K562 (cell line): ENCODE data around the gene WWOX. TPM values are rescaled to one million over a fixed set of nuclear protein-coding genes. Genes with fewer than 3 reads are reported as not detected.
A peak's percentile ranks its signal among the peaks of the same experiment; 100 is the strongest.

ENCODE experiments used
- ATAC-seq: fragments of 200-7000 bp; cut with Tn5 transposase; 3 replicates; pipeline ENCODE4 v1.9.1; 2020; ENCODE audit warnings: moderate library complexity
- BruUV-seq: library from RNA; stranded (reverse); fragments of 400-500 nt; replicated peaks from 2 replicates; lab custom pipeline; 2021; lab: Mats Ljungman, UMichigan
- CTCF ChIA-PET: fragments of 300-600 bp; formaldehyde crosslinking; extraction: SDS; loops from one replicate; lab custom pipeline; 2021; ENCODE audit warnings: low intra/inter-chr PET ratio; lab: Yijun Ruan, JAX
- POLR2A ChIA-PET: fragments of 300-600, 350-650 bp; sonication (Branson Sonifier 250); formaldehyde crosslinking; extraction: SDS; loops from one replicate; lab custom pipeline; 2021; ENCODE audit warnings: antibody characterized with exemption, inconsistent platforms; lab: Yijun Ruan, JAX
- DNase-seq, 4 experiments: peaks; one replicate each; pipeline versions ENCODE4 v3.0.0 to v3.0.0-alpha.2; 2011 to 2018; ENCODE audit warnings: low spot score in 3 of 4, mixed read lengths in 3 of 4; ENCODE audit errors: extremely low read depth in 1 of 4
- FAIRE-seq: peaks from 2 replicates; lab custom pipeline; 2011; peaks lifted over from hg19 to GRCh38; lab: Jason Lieb, UNC
- H2AFZ ChIP-seq: 2 replicates; pipeline ENCODE4 v1.6.0; 2011; ENCODE audit warnings: low read depth, low read length, control low read depth, inconsistent platforms
- H3K27ac ChIP-seq: fragments of 200-600 bp; 3 replicates; pipeline ENCODE4 v1.8.0; 2011; ENCODE audit warnings: low read depth, mild to moderate bottlenecking, control low read depth, inconsistent platforms, low read length, moderate library complexity, mixed read lengths; ENCODE audit errors: extremely low read depth
- H3K27me3 ChIP-seq, 2 experiments: fragments of 300-600 bp in 1 of 2; 2 replicates in 1 of 2; 3 replicates in 1 of 2; pipeline versions ENCODE4 v1.6.0 to v1.8.0; 2011; ENCODE audit warnings: inconsistent platforms in 2 of 2, low read length in 2 of 2, mild to moderate bottlenecking in 1 of 2, mixed read lengths in 1 of 2, moderate library complexity in 1 of 2; ENCODE audit not compliant: control insufficient read depth in 2 of 2, insufficient read depth in 2 of 2
- H3K36me3 ChIP-seq: fragments of 300-600 bp; 3 replicates; pipeline ENCODE4 v1.8.0; 2011; ENCODE audit warnings: mild to moderate bottlenecking, low read length, inconsistent platforms; ENCODE audit not compliant: control insufficient read depth, insufficient read depth
- H3K4me1 ChIP-seq, 2 experiments: fragments of 200-600 bp in 1 of 2; replicated peaks in 1 of 2; 2 replicates in 1 of 2; 3 replicates in 1 of 2; pipeline versions ENCODE4 v1.5.1 to v1.8.0; 2011; ENCODE audit warnings: inconsistent platforms in 2 of 2, low read length in 2 of 2, mild to moderate bottlenecking in 1 of 2, mixed read lengths in 1 of 2, moderate library complexity in 1 of 2; ENCODE audit not compliant: control insufficient read depth in 2 of 2, insufficient read depth in 2 of 2
- H3K4me2 ChIP-seq: 2 replicates; pipeline ENCODE4 v1.6.1; 2011; ENCODE audit warnings: low read length, control low read depth, inconsistent platforms, mixed read lengths; ENCODE audit not compliant: insufficient read depth
- H3K4me3 ChIP-seq: fragments of 200-600 bp; sonication (generic), shearing (Covaris generic); 2 replicates; pipeline ENCODE4 v1.5.1; 2016; ENCODE audit warnings: control low read depth, inconsistent platforms
- H3K79me2 ChIP-seq: fragments of 200-600 bp; 3 replicates; pipeline ENCODE4 v1.8.0; 2011; ENCODE audit warnings: low read length, inconsistent platforms; ENCODE audit not compliant: control insufficient read depth, insufficient read depth
- H3K9ac ChIP-seq, 2 experiments: 2 replicates each; pipeline versions ENCODE4 v1.6.0 to v1.6.1; 2011; ENCODE audit warnings: low read depth in 2 of 2, low read length in 2 of 2, control low read depth in 1 of 2, inconsistent platforms in 1 of 2, mild to moderate bottlenecking in 1 of 2, mixed read lengths in 1 of 2; ENCODE audit not compliant: insufficient read depth in 1 of 2
- H3K9me1 ChIP-seq: one replicate; pipeline ENCODE4 v1.6.0; 2011; ENCODE audit warnings: inconsistent platforms, mild to moderate bottlenecking, low read length, moderate library complexity; ENCODE audit not compliant: control insufficient read depth, insufficient read depth
- H3K9me3 ChIP-seq: replicated peaks from 2 replicates; pipeline ENCODE4 v1.5.1; 2011; ENCODE audit warnings: low read depth, low read length, inconsistent platforms; ENCODE audit not compliant: control insufficient read depth, insufficient read depth
- H4K20me1 ChIP-seq: replicated peaks from 2 replicates; pipeline ENCODE4 v1.6.1; 2011; ENCODE audit warnings: low read length, inconsistent platforms, mixed read lengths; ENCODE audit not compliant: control insufficient read depth, insufficient read depth
- CTCF ChIP-seq, 3 experiments: IDR thresholded peaks in 2 of 3; conservative IDR thresholded peaks in 1 of 3; 2 replicates each; pipeline ENCODE4 v1.5.1; 2011 to 2012; ENCODE audit warnings: low read length in 3 of 3, mild to moderate bottlenecking in 3 of 3, control low read depth in 2 of 3, improper control_type of control experiment in 1 of 3, inconsistent platforms in 1 of 3, low read depth in 1 of 3, mixed read lengths in 1 of 3, moderate library complexity in 1 of 3; ENCODE audit not compliant: insufficient read depth in 2 of 3
- DEAF1 ChIP-seq: fragments of 450-650 bp; formaldehyde crosslinking; IDR thresholded peaks from 2 replicates; pipeline ENCODE4 v1.4.0; 2020; ENCODE audit warnings: mild to moderate bottlenecking, moderate library complexity
- GTF2F1 ChIP-seq: IDR thresholded peaks from 2 replicates; pipeline ENCODE4 v1.6.1; 2011; ENCODE audit warnings: low read depth, low read length, improper control_type of control experiment
- HSF4 ChIP-seq: fragments of 250-450 bp; sonication (Bioruptor Pico); IDR thresholded peaks from 2 replicates; pipeline ENCODE4 v2.1.2; 2022; ENCODE audit warnings: mild to moderate bottlenecking, moderate library complexity, borderline replicate concordance
- KHSRP ChIP-seq: fragments of 450-650 bp; IDR thresholded peaks from 2 replicates; pipeline ENCODE4 v1.6.1; 2017
- MEF2A ChIP-seq: IDR thresholded peaks from 2 replicates; pipeline ENCODE4 v1.6.1; 2011; ENCODE audit warnings: low read depth, mild to moderate bottlenecking, low read length, moderate library complexity; ENCODE audit not compliant: control insufficient read depth
- MXI1 ChIP-seq: IDR thresholded peaks from 2 replicates; pipeline ENCODE4 v1.6.1; 2011; ENCODE audit warnings: low read depth, mild to moderate bottlenecking, improper control_type of control experiment, low read length
- NFATC3 ChIP-seq: fragments of 450-650 bp; IDR thresholded peaks from 2 replicates; pipeline ENCODE4 v1.6.1; 2017; ENCODE audit warnings: mild to moderate bottlenecking
- NFIC ChIP-seq: fragments of 450-650 bp; IDR thresholded peaks from 2 replicates; pipeline ENCODE4 v1.6.1; 2017; ENCODE audit warnings: mild to moderate bottlenecking, inconsistent platforms
- RAD21 ChIP-seq, 2 experiments: fragments of 250-450 bp in 1 of 2; fragments of 450-650 bp in 1 of 2; sonication (Bioruptor Pico) in 1 of 2; formaldehyde crosslinking in 1 of 2; IDR thresholded peaks in 1 of 2; conservative IDR thresholded peaks in 1 of 2; 2 replicates each; pipeline versions ENCODE4 v1.4.0 to v1.8.0; 2020 to 2022; ENCODE audit warnings: mild to moderate bottlenecking in 2 of 2, moderate library complexity in 1 of 2
- SAFB2 ChIP-seq: fragments of 200-400 bp; formaldehyde crosslinking; IDR thresholded peaks from 2 replicates; pipeline ENCODE4 v1.6.1; 2018; ENCODE audit warnings: borderline replicate concordance, low read length, low read depth, moderate library complexity; ENCODE audit not compliant: severe bottlenecking
- TBL1XR1 ChIP-seq, 2 experiments: IDR thresholded peaks; 2 replicates each; pipeline ENCODE4 v1.6.1; 2012; ENCODE audit warnings: improper control_type of control experiment in 2 of 2, low read length in 2 of 2, mild to moderate bottlenecking in 1 of 2
- TOE1 ChIP-seq, 2 experiments: fragments of 450-650 bp in 1 of 2; sonication (generic) in 1 of 2; formaldehyde crosslinking in 1 of 2; IDR thresholded peaks; 2 replicates each; pipeline versions ENCODE4 v1.7.1 to v1.8.0; 2016 to 2022; ENCODE audit warnings: borderline replicate concordance in 2 of 2, mild to moderate bottlenecking in 2 of 2, antibody characterized with exemption in 1 of 2, inconsistent platforms in 1 of 2, low read depth in 1 of 2, missing genetic modification reagents in 1 of 2, moderate library complexity in 1 of 2
- ZC3H8 ChIP-seq: fragments of 450-650 bp; IDR thresholded peaks from 2 replicates; pipeline ENCODE4 v1.6.1; 2017
- ZNF639 ChIP-seq, 2 experiments: fragments of 200-800 bp in 1 of 2; sonication (Bioruptor generic) in 1 of 2; sonication (generic) in 1 of 2; formaldehyde crosslinking in 1 of 2; IDR thresholded peaks in 1 of 2; conservative IDR thresholded peaks in 1 of 2; 2 replicates each; pipeline versions ENCODE4 v1.5.0 to v1.6.1; 2016 to 2020; ENCODE audit warnings: missing compliant biosample characterization in 1 of 2, missing genetic modification characterization in 1 of 2, missing genetic modification reagents in 1 of 2
- WGBS: fragments of 100-300 bp; shearing (Covaris generic); methylation state at CpG from one replicate; pipeline ENCODE4 v1.1.6; 2016; ENCODE audit warnings: low coverage, mixed read lengths; ENCODE audit not compliant: insufficient coverage; ENCODE audit errors: missing lambda C conversion rate; 5-methylcytosine and 5-hydroxymethylcytosine counted together
- in situ Hi-C: fragments of 300-500 bp; cut with MboI; formaldehyde crosslinking; loops from 4 replicates; pipeline ENCODE4 v1.15.0; 2018; ENCODE audit warnings: inconsistent platforms, mixed read lengths
- intact Hi-C: fragments of 100-400 bp; cut with micrococcal nuclease; formaldehyde crosslinking; loops from 2 replicates; pipeline ENCODE4 v1.14.2; 2022
- polyA plus RNA-seq, 8 experiments: library from polyadenylated mRNA; depleted of rRNA in 4 of 8; stranded (reverse) in 5 of 8; unstranded in 3 of 8; fragments of >200 nt; fragmentation: Nextera tagmentation in 2 of 8; fragmentation: Illumina TruSeq in 1 of 8; extraction: Ambion mirVana in 2 of 8; extraction: Trizol in 1 of 8; gene quantifications; 2 replicates each; pipeline versions ENCODE4 v1.2.1 to v1.2.3, GENCODE V29; 2011 to 2014; ENCODE audit warnings: inconsistent platforms in 1 of 8, missing spikeins in 1 of 8
- total RNA-seq, 7 experiments: library from RNA; depleted of rRNA in 6 of 7; stranded (reverse); fragments of >200 nt in 6 of 7; fragmentation: Illumina TruSeq in 2 of 7; extraction: Trizol in 2 of 7; gene quantifications; 2 replicates each; pipeline versions ENCODE4 v1.2.1 to v1.2.3, GENCODE V29; 2011 to 2021; ENCODE audit warnings: low replicate concordance in 1 of 7

Gene WWOX
- total and polyA plus RNA-seq, 9 of the 15 experiments (the other 6 are each of a cell fraction or from before 2014, with no cell fraction given) = 1.6 to 22.7 (median 8.1) TPM

GRCh38 chr16:78988361-78988969, 889.0 kb downstream of the WWOX start:
- Histone ChIP-seq H3K9me1 (no peaks in the 10 kb centered on the region), H3K9ac (no peak overlapping the region), H3K79me2 (no peaks in the 10 kb centered on the region), H3K36me3 (no peaks in the 10 kb centered on the region), H3K4me2 (no peak overlapping the region), H4K20me1 (peaks cover 7% of the 10 kb centered on the region), H2AFZ (no peak overlapping the region), H3K4me3 (no peak overlapping the region), H3K9me3 (no peaks in the 10 kb centered on the region), H3K27ac (no peak overlapping the region), H3K4me1 (peaks cover 0 to 5% of the 10 kb centered on the region in 2 experiments; a peak in 3 of 5 replicates), H3K27me3 (peaks cover 22 to 32% of the 10 kb centered on the region in 2 experiments)
- TF ChIP-seq TOE1 (IDR thresholded peaks at IDR 0.05; ENCODE audit: borderline replicate concordance) (no peak), TOE1 (CRISPR knock-in tag; IDR thresholded peaks at IDR 0.05; ENCODE audit: borderline replicate concordance, low read depth) (no peak), ZNF639 (CRISPR knock-in tag; conservative IDR thresholded peaks at IDR 0.05 in 1 of 2, IDR thresholded peaks at IDR 0.05 in 1 of 2) (no peak), TBL1XR1 (IDR thresholded peaks at IDR 0.05; ENCODE audit: low read length in 2 of 2) (no peak), KHSRP (no peak), NFIC (no peak), ZC3H8 (no peak), NFATC3 (no peak), MXI1 (no peak), CTCF (IDR thresholded peaks at IDR 0.05 in 2 of 3, conservative IDR thresholded peaks at IDR 0.05 in 1 of 3; ENCODE audit: insufficient read depth in 2 of 3, low read depth in 1 of 3, low read length in 3 of 3) (peak; percentile 21 to 38 (median 23); a peak in 3 of 6 replicates), MEF2A (no peak), RAD21 (CRISPR knock-in tag; conservative IDR thresholded peaks at IDR 0.05 in 1 of 2, IDR thresholded peaks at IDR 0.05 in 1 of 2) (peak in 1 of 2 experiments; percentile 20; a peak in 1 of 4 replicates), GTF2F1 (no peak), DEAF1 (no peak), SAFB2 (no peak), HSF4 (CRISPR knock-in tag) (no peak)
- intact Hi-C loops = no loop called here
- peak; percentile 12 to 46 (median 38) for DNase-seq
- peak; percentile 85 for ATAC-seq
- in situ Hi-C loops = no loop called here
- no peak for FAIRE-seq
- WGBS = 0% methylated on average over 9 of the region's 9 CpGs
- BruUV-seq = no TSS peak
- CTCF ChIA-PET = no interaction called here
- POLR2A ChIA-PET = interaction anchor here (1.0 kb wide), 1 partner anchor 19 kb away, joined by 3 read pairs; no protein-coding TSS in a partner anchor
